ENCODE data around the gene GABRD. TPM values are rescaled to one million over a fixed set of nuclear protein-coding genes. Genes with fewer than 3 reads are reported as not detected.

Gene GABRD
- total RNA-seq, 4 donors from 2014 or later: 0.83 TPM; not detected in 3

DNA sequence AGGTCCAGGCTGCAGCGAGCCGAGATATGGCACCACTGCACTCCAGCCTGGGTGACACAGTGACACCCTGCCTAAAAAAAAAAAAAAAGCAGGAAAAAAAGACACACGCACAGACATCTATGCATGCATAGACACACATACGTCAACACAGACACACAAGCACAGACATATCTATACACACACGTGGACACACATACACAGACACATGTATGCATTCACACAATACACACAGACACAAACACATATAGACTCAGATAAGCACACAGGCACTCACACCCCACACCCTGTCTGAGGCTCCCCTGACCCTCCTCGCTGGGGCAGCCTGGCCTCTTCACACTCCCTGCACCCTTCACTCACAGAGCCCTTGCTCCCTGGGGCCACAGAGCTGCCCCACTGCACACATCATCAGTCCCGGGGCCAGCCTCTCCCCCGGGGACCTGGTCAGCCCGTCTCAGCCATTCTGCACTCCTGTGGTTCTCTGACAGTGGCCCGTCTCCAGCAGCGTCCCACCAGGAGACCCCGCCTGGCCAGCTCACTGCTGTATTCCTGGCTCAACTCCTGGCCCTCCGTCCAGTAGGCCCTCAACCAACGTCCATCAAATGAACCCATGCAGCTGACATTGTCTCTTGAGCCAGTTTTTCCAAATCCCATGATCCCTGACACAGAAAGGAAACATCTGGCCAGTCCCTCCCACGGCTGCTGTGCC lies 26.5 kb downstream of the GABRD start:
- TF ChIP-seq CTCF (IDR thresholded peaks at IDR 0.05) (no peak), POLR2A (IDR thresholded peaks at IDR 0.05) (no peak)
- no peak overlapping the region for H3K27ac ChIP-seq
- H3K4me1 ChIP-seq: peaks cover 0 to 13% of the 10 kb centered on the region in 2 donors
- no peaks in the 10 kb centered on the region for H3K36me3 ChIP-seq
- no peaks in the 10 kb centered on the region for H3K9me3 ChIP-seq
- no peak overlapping the region for H3K4me3 ChIP-seq
- no peak for DNase-seq
- peaks cover 6% of the 10 kb centered on the region in 2 donors for H3K27me3 ChIP-seq
- intact Hi-C loops (cut with DNase I; ENCODE audit: low total_unique reads): loop anchor here (5.0 kb wide), 1 partner anchor 103 kb away; no protein-coding TSS in a partner anchor

DNA sequence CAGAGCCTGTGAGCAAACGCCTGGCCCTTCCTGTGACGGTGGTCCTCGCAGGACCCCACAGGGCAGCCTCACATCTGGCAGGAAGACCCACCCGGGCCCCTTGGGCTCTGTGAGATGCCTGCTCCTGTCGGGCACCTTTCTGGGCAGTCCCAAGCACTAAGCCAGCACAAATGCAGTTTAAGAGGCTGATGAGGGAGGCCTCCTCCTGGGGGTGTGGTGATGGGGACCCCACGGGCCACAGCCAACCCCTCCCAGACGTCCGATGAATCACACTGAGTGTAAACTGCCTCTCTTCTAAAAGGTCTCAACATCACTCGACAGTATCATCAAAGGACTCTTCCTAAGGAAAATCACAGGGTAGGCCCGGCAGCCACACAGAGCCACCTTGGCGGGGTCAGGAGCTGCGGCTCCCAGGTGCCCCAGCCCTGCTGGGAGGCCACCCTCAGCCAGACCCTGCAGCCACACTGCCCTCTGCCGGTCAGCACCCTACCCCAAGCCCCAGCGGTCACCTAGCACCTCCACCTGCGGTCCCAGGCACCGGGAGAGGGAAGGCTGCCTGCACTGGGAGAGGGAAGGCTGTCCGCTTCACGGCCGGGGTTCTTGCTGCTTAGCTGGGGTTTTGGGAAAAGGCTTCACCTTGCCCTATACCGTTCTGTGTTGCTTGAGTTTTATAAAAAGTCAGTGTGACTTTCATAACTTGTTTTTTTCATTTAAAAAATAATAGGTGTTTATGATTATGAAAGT lies 27.2 kb downstream of the GABRD start:
- Histone ChIP-seq H3K9me3 (no peaks in the 10 kb centered on the region), H3K27ac (no peak overlapping the region), H3K4me1 (peaks cover 0 to 13% of the 10 kb centered on the region in 2 donors), H3K27me3 (peaks cover 6 to 12% of the 10 kb centered on the region in 2 donors), H3K36me3 (no peaks in the 10 kb centered on the region), H3K4me3 (no peak overlapping the region)
- TF ChIP-seq CTCF (IDR thresholded peaks at IDR 0.05) (peak; percentile 23 to 39 (median 26)), POLR2A (IDR thresholded peaks at IDR 0.05) (no peak)
- DNase-seq: no peak
- intact Hi-C loops (cut with DNase I; ENCODE audit: low total_unique reads): loop anchor here (5.0 kb wide), 1 partner anchor 104 kb away; no protein-coding TSS in a partner anchor

DNA sequence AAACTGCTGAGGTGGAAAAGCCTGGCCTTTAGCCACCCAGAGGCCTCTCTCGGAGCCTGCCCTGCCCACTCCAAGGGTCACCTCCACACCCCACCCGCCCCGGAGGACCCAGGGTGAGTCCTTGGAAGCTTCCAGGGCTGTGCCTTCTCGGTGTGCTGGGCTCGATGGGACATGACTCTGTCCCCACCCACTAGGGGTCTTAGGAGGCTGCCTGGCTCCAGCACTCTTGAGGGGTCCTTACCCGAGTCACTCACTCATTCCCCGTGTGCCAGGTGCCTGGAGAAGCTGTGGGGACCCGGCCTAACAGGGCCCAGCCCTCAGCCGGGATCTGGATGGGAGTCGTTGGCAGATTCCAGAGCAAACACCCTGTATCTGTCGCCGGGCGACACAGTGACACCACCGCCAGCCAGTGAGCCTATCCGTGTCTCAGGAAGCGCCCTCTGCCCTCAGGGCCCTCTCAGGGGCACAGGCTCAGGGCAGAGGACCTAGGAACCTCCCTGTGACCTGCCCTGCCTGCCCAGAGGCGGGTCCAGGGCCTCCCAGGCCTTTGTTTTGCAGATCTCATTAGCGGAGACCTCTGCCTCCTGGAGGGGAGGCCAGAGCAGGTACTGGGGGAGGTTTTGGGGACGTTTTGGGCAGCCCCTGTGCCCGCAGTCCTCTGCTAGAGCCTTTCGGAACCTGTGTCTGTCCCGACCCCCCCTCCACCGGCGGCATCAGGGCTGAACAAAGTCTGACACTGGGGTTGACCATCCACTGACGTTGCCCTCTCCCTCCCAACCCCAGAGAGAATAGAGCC lies 28.0 kb downstream of the GABRD start:
- intact Hi-C loops (cut with DNase I; ENCODE audit: low total_unique reads): loop anchor here (5.0 kb wide), 1 partner anchor 105 kb away; no protein-coding TSS in a partner anchor
- peaks cover 6 to 12% of the 10 kb centered on the region in 2 donors for H3K27me3 ChIP-seq
- H3K27ac ChIP-seq: no peak overlapping the region

More for the DNA sequence above, 28.0 kb downstream of the GABRD start:
- TF ChIP-seq POLR2A (IDR thresholded peaks at IDR 0.05) (no peak), CTCF (IDR thresholded peaks at IDR 0.05) (no peak)
- Histone ChIP-seq H3K4me1 (peaks cover 0 to 13% of the 10 kb centered on the region in 2 donors), H3K36me3 (no peaks in the 10 kb centered on the region), H3K9me3 (no peaks in the 10 kb centered on the region), H3K4me3 (no peak overlapping the region)
- DNase-seq: no peak
